Stimulated activated CD8-positive, alpha-beta memory T cell treated with anti-CD3 and anti-CD28 coated beads, Interleukin-4, amount 100 ng/mL, for 4 hours (primary cell): ENCODE results near the gene CFAP300.

Experiments
- DNase-seq, 2 donors: peaks; one replicate each; pipeline ENCODE4 v3.0.0-alpha.2; 2020; ENCODE audit warnings: low read depth in 2 of 2, low spot score in 1 of 2

The CFAP300 gene

GRCh38 chr11:102047305-102047924, at the start of gene CFAP300:
Gene CFAP300, plus strand, starts transcription at chr11:102047437. Its CDS starts 34 bp downstream, at chr11:102047471.
- no peak for DNase-seq

- DNase-seq: no peak
These were observed 45.4 kb upstream of the CFAP300 start for GRCh38 chr11:102001657-102002338.

GRCh38 chr11:102004220-102004619, 43.0 kb upstream of the CFAP300 start:
- DNase-seq: no peak

GRCh38 chr11:102005306-102005705, 41.9 kb upstream of the CFAP300 start:
- no peak for DNase-seq

- no peak for DNase-seq
These were observed 40.2 kb upstream of the CFAP300 start for GRCh38 chr11:102006835-102007566.

GRCh38 chr11:102007567-102008437, 39.4 kb upstream of the CFAP300 start:
- DNase-seq: no peak

GRCh38 chr11:102010776-102011494, 36.3 kb upstream of the CFAP300 start:
- no peak for DNase-seq

GRCh38 chr11:102012946-102013345, 34.3 kb upstream of the CFAP300 start:
- no peak for DNase-seq

- DNase-seq: no peak
These were observed 32.5 kb upstream of the CFAP300 start for GRCh38 chr11:102014756-102015155.

GRCh38 chr11:102017026-102017425, 30.2 kb upstream of the CFAP300 start:
- DNase-seq: no peak

- DNase-seq: no peak
These were observed 21.0 kb upstream of the CFAP300 start for GRCh38 chr11:102026217-102026616.

GRCh38 chr11:102026959-102027358, 20.3 kb upstream of the CFAP300 start:
- no peak for DNase-seq

GRCh38 chr11:102036757-102037156, 10.5 kb upstream of the CFAP300 start:
- DNase-seq: no peak

- no peak for DNase-seq
These were observed 396 bp upstream of the CFAP300 start for GRCh38 chr11:102046841-102047240.

GRCh38 chr11:102050927-102051575, 3.8 kb downstream of the CFAP300 start:
- DNase-seq: no peak

- DNase-seq: no peak
These were observed 14.0 kb downstream of the CFAP300 start for GRCh38 chr11:102061276-102061675.

GRCh38 chr11:102062106-102062505, 14.9 kb downstream of the CFAP300 start:
- no peak for DNase-seq

- DNase-seq: no peak
These were observed 17.1 kb downstream of the CFAP300 start for GRCh38 chr11:102064316-102064715.

GRCh38 chr11:102070766-102071165, 23.5 kb downstream of the CFAP300 start:
- DNase-seq: no peak
